Adrenal gland (tissue), 12 donors: ENCODE results near the gene RARB. TPM values are rescaled to one million over a fixed set of nuclear protein-coding genes. Genes with fewer than 3 reads are reported as not detected.
A peak's percentile ranks its signal among the peaks of the same experiment; 100 is the strongest.

Source experiments
- DNase-seq, 7 donors: peaks; one replicate each; pipeline ENCODE4 v3.0.0-alpha.2; 2019 to 2020
- H3K27ac ChIP-seq, 5 donors: fragments of 200-600 bp; sonication (generic) in 4 of 5; 1 replicate in 3 of 5; 2 replicates in 2 of 5; pipeline versions ENCODE4 v1.5.1 to v1.8.0; 2016 to 2020; ENCODE audit warnings: mild to moderate bottlenecking in 1 of 5
- H3K27me3 ChIP-seq: fragments of 200-600 bp; 2 replicates; pipeline ENCODE4 v1.8.0; 2021
- H3K36me3 ChIP-seq, 2 donors: fragments of 200-600 bp; replicated peaks in 1 of 2; 1 replicate in 1 of 2; 2 replicates in 1 of 2; pipeline versions ENCODE4 v1.5.1 to v1.8.0; 2018 to 2022
- H3K4me1 ChIP-seq, 2 donors: fragments of 200-600 bp; replicated peaks in 1 of 2; 1 replicate in 1 of 2; 2 replicates in 1 of 2; pipeline versions ENCODE4 v1.5.1 to v1.8.0; 2018 to 2021
- H3K4me3 ChIP-seq, 4 donors: fragments of 200-600 bp; sonication (generic) in 3 of 4; one replicate each; pipeline ENCODE4 v1.5.1; 2016 to 2018
- H3K9me3 ChIP-seq, 3 donors: fragments of 200-600 bp; sonication (generic) in 1 of 3; replicated peaks in 1 of 3; 1 replicate in 2 of 3; 2 replicates in 1 of 3; pipeline versions ENCODE4 v1.5.1 to v1.8.0; 2016 to 2021
- CTCF ChIP-seq, 6 experiments: fragments of 450-650 bp in 4 of 6; fragments of 200-600 bp in 2 of 6; sonication (generic) in 1 of 6; IDR thresholded peaks; 1 replicate in 5 of 6; 2 replicates in 1 of 6; pipeline versions ENCODE4 v1.5.1 to v1.8.0; 2016 to 2021; ENCODE audit warnings: antibody characterized with exemption in 6 of 6, mild to moderate bottlenecking in 2 of 6, moderate library complexity in 1 of 6
- POLR2A ChIP-seq, 2 donors: fragments of 450-650 bp; IDR thresholded peaks; one replicate each; pipeline ENCODE4 v1.6.1; 2017; ENCODE audit warnings: antibody characterized with exemption in 2 of 2, mild to moderate bottlenecking in 2 of 2, moderate library complexity in 1 of 2
- WGBS, 4 donors: extraction: QIAGEN DNeasy Blood & Tissue Kit in 2 of 4; methylation state at CpG; one replicate each; pipeline versions ENCODE4 v1.1.5 to v1.1.7; 2013 to 2017; 5-methylcytosine and 5-hydroxymethylcytosine counted together
- intact Hi-C, 2 donors: fragments of 100-400 bp; cut with DNase I; formaldehyde crosslinking; loops; one replicate each; pipeline versions ENCODE4 v1.14.1 to v1.15.0; 2022 to 2023
- polyA plus RNA-seq, 3 donors: library from polyadenylated mRNA; stranded (reverse); fragments of 200-250 nt in 2 of 3; fragments of 350-450 nt in 1 of 3; fragmentation: Illumina TruSeq in 1 of 3; extraction: RNeasy Lipid Tissue Mini Kit (QIAGEN cat#74804) in 1 of 3; gene quantifications; one replicate each; pipeline ENCODE4 v1.2.3, GENCODE V29; 2013 to 2014
- total RNA-seq, 9 donors: library from RNA; depleted of rRNA in 4 of 9; stranded (reverse); fragments of >200 nt in 4 of 9; fragments of 120-200 nt in 1 of 9; fragmentation: NEBNext Ultra II Directional in 1 of 9; extraction: Animal tissue kit (Norgen Biotek cat#: 25700) in 1 of 9; gene quantifications; one replicate each; pipeline versions ENCODE4 v1.1.0 to v1.2.4, GENCODE V29; 2013 to 2023
- donor health status: healthy with polysubstance abuse.
- donor health status: Bipolar disorder and iron deficiency.
- donor health status: DM: yes; HTN: yes; CAD: no.
- donor health status: DM: no; HTN: no; CAD: no.
- donor health status: DM: no; HTN: no; CAD: no.
- donor health status: DM: yes; HTN: yes; CAD: no.

The RARB gene
- total and polyA plus RNA-seq, 12 donors: 1.7 to 23.3 (median 9.7) TPM

GRCh38 chr3:25567806-25568524 is 139.9 kb downstream of the RARB start:
- H3K4me1 ChIP-seq: no peaks in the 10 kb centered on the region
- intact Hi-C loops: no loop called here
- peaks cover 0 to 4% of the 10 kb centered on the region in 2 donors for H3K36me3 ChIP-seq
- no peak overlapping the region for H3K27ac ChIP-seq
- H3K27me3 ChIP-seq: no peaks in the 10 kb centered on the region
- no peak for TF ChIP-seq POLR2A (IDR thresholded peaks at IDR 0.05)
- TF ChIP-seq CTCF (IDR thresholded peaks at IDR 0.05): no peak
- H3K4me3 ChIP-seq: no peak overlapping the region
- WGBS, 4 donors: 90 to 92% (median 91%) methylated on average over 14 of the region's 14 CpGs
- DNase-seq: peak in 1 of 7 donors; percentile 25
- H3K9me3 ChIP-seq: no peaks in the 10 kb centered on the region

GRCh38 chr3:25568525-25569078 is 140.5 kb downstream of the RARB start:
- H3K9me3 ChIP-seq: no peaks in the 10 kb centered on the region
- intact Hi-C loops: no loop called here
- H3K27ac ChIP-seq: no peak overlapping the region
- peaks cover 0 to 4% of the 10 kb centered on the region in 2 donors for H3K36me3 ChIP-seq
- no peaks in the 10 kb centered on the region for H3K27me3 ChIP-seq
- no peaks in the 10 kb centered on the region for H3K4me1 ChIP-seq
- TF ChIP-seq CTCF (IDR thresholded peaks at IDR 0.05) (no peak), POLR2A (IDR thresholded peaks at IDR 0.05) (no peak)
- H3K4me3 ChIP-seq: no peak overlapping the region
- peak in 1 of 7 donors; percentile 23 for DNase-seq
- 82 to 90% (median 86%) methylated on average over 10 of the region's 10 CpGs for WGBS, 4 donors

- Histone ChIP-seq H3K4me1 (no peaks in the 10 kb centered on the region), H3K9me3 (no peaks in the 10 kb centered on the region), H3K36me3 (peaks cover 0 to 4% of the 10 kb centered on the region in 2 donors), H3K27ac (no peak overlapping the region), H3K27me3 (no peaks in the 10 kb centered on the region), H3K4me3 (no peak overlapping the region)
- DNase-seq: no peak
- 89 to 94% (median 92%) methylated on average over 3 to 6 of the region's 6 CpGs for WGBS, 4 donors
- TF ChIP-seq POLR2A (IDR thresholded peaks at IDR 0.05) (no peak), CTCF (IDR thresholded peaks at IDR 0.05) (no peak)
- intact Hi-C loops: no loop called here
Measured at GRCh38 chr3:25571285-25571684, 143.2 kb downstream of the RARB start.

- no peaks in the 10 kb centered on the region for H3K27me3 ChIP-seq
- no peak overlapping the region for H3K27ac ChIP-seq
- TF ChIP-seq POLR2A (IDR thresholded peaks at IDR 0.05) (no peak), CTCF (IDR thresholded peaks at IDR 0.05) (no peak)
- intact Hi-C loops: no loop called here
- WGBS, 4 donors: 83 to 96% (median 95%) methylated on average over 3 of the region's 3 CpGs
- DNase-seq: no peak
- no peaks in the 10 kb centered on the region for H3K9me3 ChIP-seq
- H3K4me1 ChIP-seq: no peaks in the 10 kb centered on the region
- H3K4me3 ChIP-seq: no peak overlapping the region
- peaks cover 0 to 4% of the 10 kb centered on the region in 2 donors for H3K36me3 ChIP-seq
Measured at GRCh38 chr3:25572336-25572735, 144.3 kb downstream of the RARB start.
